ENCODE measurements around the gene ZNF121.
"Not testable (repeated sequence)": the region's sequence is repeated elsewhere in the genome, so short reads cannot be mapped to it uniquely, and the experiment has no call there.

GRCh38 chr19:9539201-9539600, 45.1 kb downstream of the ZNF121 start:
- TF ChIP-seq RARB (CRISPR knock-in tag; IDR thresholded peaks at IDR 0.05); PATZ1 (CRISPR knock-in tag; IDR thresholded peaks at IDR 0.05; ENCODE audit: borderline replicate concordance); SNAI2 (CRISPR knock-in tag; IDR thresholded peaks at IDR 0.05); ZNF8 (CRISPR knock-in tag; IDR thresholded peaks at IDR 0.05); TCF4 (CRISPR knock-in tag; IDR thresholded peaks at IDR 0.05; ENCODE audit: borderline replicate concordance); CREB5 (CRISPR knock-in tag; IDR thresholded peaks at IDR 0.05; ENCODE audit: low read depth); ZFP30 (CRISPR knock-in tag; IDR thresholded peaks at IDR 0.05); ZNF565 (CRISPR knock-in tag; conservative IDR thresholded peaks at IDR 0.05; ENCODE audit: low read depth); CSRNP3 (CRISPR knock-in tag; IDR thresholded peaks at IDR 0.05); TOX (CRISPR knock-in tag; IDR thresholded peaks at IDR 0.05; ENCODE audit: borderline replicate concordance); ZFP3 (CRISPR knock-in tag; IDR thresholded peaks at IDR 0.05); ZC3H10 (CRISPR knock-in tag; IDR thresholded peaks at IDR 0.05); GLIS3 (CRISPR knock-in tag; IDR thresholded peaks at IDR 0.05): not testable (repeated sequence)

Data from SK-N-SH treated with all-trans-retinoic acid at 6 μM for 48 hours (cell line).